OCI-LY3 (cell line): ENCODE data around the gene ELFN2.

Source experiments
- CTCF ChIP-seq: fragments of 200-600, 300-600 bp; sonication (generic); IDR thresholded peaks from 2 replicates; pipeline ENCODE4 v1.5.1; 2014; ENCODE audit warnings: antibody characterized with exemption, low read length, low read depth
- EZH2phosphoT487 ChIP-seq: fragments of 200-600 bp; shearing (Covaris generic); IDR thresholded peaks from 2 replicates; pipeline ENCODE4 v1.6.1; 2018; ENCODE audit warnings: antibody characterized with exemption, mixed run types, low read depth

- TF ChIP-seq CTCF: no peak
- TF ChIP-seq EZH2phosphoT487: no peak
Measured at GRCh38 chr22:37442537-37442936, 15.3 kb upstream of the ELFN2 start.
